Measurements from ENCODE around the gene TLCD3B.
"Not testable (repeated sequence)": the region's sequence is repeated elsewhere in the genome, so short reads cannot be mapped to it uniquely, and the experiment has no call there.

The TLCD3B gene

GRCh38 chr16:30025574-30025973, 5.5 kb downstream of the TLCD3B start:
- DNase-seq (ENCODE audit: low read depth in 2 of 2), result no peak

GRCh38 chr16:30025156-30025555, 5.9 kb downstream of the TLCD3B start:
- DNase-seq (ENCODE audit: low read depth in 2 of 2), result no peak

- DNase-seq (ENCODE audit: low read depth in 2 of 2), result no peak
These were observed 6.6 kb downstream of the TLCD3B start for GRCh38 chr16:30024451-30024850.

- no peak for DNase-seq (ENCODE audit: low read depth in 2 of 2)
These were observed 7.5 kb downstream of the TLCD3B start for GRCh38 chr16:30023586-30023985.

- no peak for DNase-seq (ENCODE audit: low read depth in 2 of 2)
These were observed 8.2 kb downstream of the TLCD3B start, which contains the start of gene C16orf92 for GRCh38 chr16:30022887-30023286. Gene C16orf92 (plus strand): TSS chr16:30023198. CDS start chr16:30023341, 143 bp downstream.

GRCh38 chr16:30018731-30019158, 12.3 kb downstream of the TLCD3B start:
- no peak for DNase-seq (ENCODE audit: low read depth in 2 of 2)

- DNase-seq (ENCODE audit: low read depth in 2 of 2), result not testable (repeated sequence)
These were observed 13.1 kb downstream of the TLCD3B start for GRCh38 chr16:30017937-30018336.

- DNase-seq (ENCODE audit: low read depth in 2 of 2), result no peak
These were observed 13.8 kb downstream of the TLCD3B start for GRCh38 chr16:30017277-30017656.

- no peak for DNase-seq (ENCODE audit: low read depth in 2 of 2)
These were observed 14.4 kb downstream of the TLCD3B start for GRCh38 chr16:30016555-30017276.

GRCh38 chr16:30015450-30015849, 15.6 kb downstream of the TLCD3B start:
- not testable (repeated sequence) for DNase-seq (ENCODE audit: low read depth in 2 of 2)

- not testable (repeated sequence) for DNase-seq (ENCODE audit: low read depth in 2 of 2)
These were observed 18.5 kb downstream of the TLCD3B start for GRCh38 chr16:30012598-30012997.

- no peak for DNase-seq (ENCODE audit: low read depth in 2 of 2)
These were observed 19.2 kb downstream of the TLCD3B start for GRCh38 chr16:30011714-30012504.

- no peak for DNase-seq (ENCODE audit: low read depth in 2 of 2)
These were observed 20.0 kb downstream of the TLCD3B start, which contains the start of gene DOC2A for GRCh38 chr16:30010844-30011713. Gene DOC2A (minus strand): TSS chr16:30011027. CDS start chr16:30010222, 805 bp downstream.

GRCh38 chr16:30009990-30010843, 20.9 kb downstream of the TLCD3B start:
- DNase-seq (ENCODE audit: low read depth in 2 of 2), result no peak

- DNase-seq (ENCODE audit: low read depth in 2 of 2), result no peak
These were observed 21.8 kb downstream of the TLCD3B start for GRCh38 chr16:30009085-30009862.

GRCh38 chr16:30007378-30007895, 23.6 kb downstream of the TLCD3B start:
- DNase-seq (ENCODE audit: low read depth in 2 of 2), result no peak

- no peak for DNase-seq (ENCODE audit: low read depth in 2 of 2)
These were observed 24.3 kb downstream of the TLCD3B start for GRCh38 chr16:30006659-30007377.

- no peak for DNase-seq (ENCODE audit: low read depth in 2 of 2)
These were observed 25.0 kb downstream of the TLCD3B start for GRCh38 chr16:30006095-30006473.

Measured in stimulated activated CD8-positive, alpha-beta memory T cell treated with anti-CD3 and anti-CD28 coated beads, Interleukin-2, amount 100 ng/mL, for 1 hour (primary cell).